Panc1 (cell line): Measurements from ENCODE around the gene PNMA1. TPM values are rescaled to one million over a fixed set of nuclear protein-coding genes. Genes with fewer than 3 reads are reported as not detected.

Experiments used
- ATAC-seq: fragments of 200-7000 bp; cut with Tn5 transposase; 2 replicates; pipeline ENCODE4 v1.9.1; 2020; ENCODE audit warnings: mild to moderate bottlenecking, moderate library complexity
- BruUV-seq: library from RNA; stranded (reverse); fragments of 400-500 nt; replicated peaks from 2 replicates; lab custom pipeline; 2021; lab: Mats Ljungman, UMichigan
- CTCF ChIA-PET: fragments of 300-600 bp; sonication (Branson Sonifier 250); formaldehyde crosslinking; loops from one replicate; lab custom pipeline; 2022; ENCODE audit warnings: antibody characterized with exemption; lab: Charles Lee
- POLR2A ChIA-PET: fragments of 300-600 bp; sonication (Branson Sonifier 250); formaldehyde crosslinking; loops from one replicate; lab custom pipeline; 2022; ENCODE audit warnings: antibody characterized with exemption; lab: Charles Lee
- DNase-seq: peaks from one replicate; pipeline ENCODE4 v3.0.0-alpha.2; 2010; ENCODE audit warnings: low read depth, low spot score
- H3K27ac ChIP-seq: 2 replicates; pipeline ENCODE4 v1.5.1; 2011; ENCODE audit warnings: mild to moderate bottlenecking, low read length, inconsistent platforms
- H3K27me3 ChIP-seq: fragments of 200-500 bp; sonication (Bioruptor generic); 2 replicates; pipeline ENCODE4 v1.6.0; 2014; ENCODE audit warnings: low read length, inconsistent platforms; ENCODE audit not compliant: control insufficient read depth, insufficient read depth
- H3K36me3 ChIP-seq: fragments of 200-500 bp; sonication (Bioruptor generic); 2 replicates; pipeline ENCODE4 v1.5.1; 2014; ENCODE audit warnings: inconsistent platforms, mild to moderate bottlenecking, low read length, moderate library complexity; ENCODE audit not compliant: control insufficient read depth, insufficient read depth
- H3K4me1 ChIP-seq: 2 replicates; pipeline ENCODE4 v1.5.1; 2011; ENCODE audit warnings: inconsistent platforms, mild to moderate bottlenecking, low read length, moderate library complexity; ENCODE audit not compliant: control insufficient read depth, insufficient read depth
- H3K4me3 ChIP-seq, 2 experiments: 2 replicates each; pipeline ENCODE4 v1.5.1; 2011 to 2012; ENCODE audit warnings: low read depth in 2 of 2, low read length in 2 of 2, mild to moderate bottlenecking in 2 of 2, inconsistent platforms in 1 of 2, moderate library complexity in 1 of 2
- H3K9me3 ChIP-seq: fragments of 200-500 bp; sonication (Bioruptor generic); 2 replicates; pipeline ENCODE4 v1.5.1; 2014; ENCODE audit warnings: low read depth, mild to moderate bottlenecking, inconsistent platforms, low read length, moderate library complexity; ENCODE audit not compliant: control insufficient read depth, insufficient read depth
- POLR2AphosphoS5 ChIP-seq: IDR thresholded peaks from 2 replicates; pipeline ENCODE4 v1.6.1; 2012; ENCODE audit warnings: mild to moderate bottlenecking, low read depth, low read length, moderate library complexity
- REST ChIP-seq, 2 experiments: IDR thresholded peaks; 2 replicates each; pipeline ENCODE4 v1.6.1; 2011 to 2012; ENCODE audit warnings: low read depth in 2 of 2, control low read depth in 1 of 2, low read length in 1 of 2, mild to moderate bottlenecking in 1 of 2, moderate library complexity in 1 of 2; ENCODE audit not compliant: insufficient read depth in 1 of 2
- SIN3A ChIP-seq: IDR thresholded peaks from 2 replicates; pipeline ENCODE4 v1.6.1; 2012; ENCODE audit warnings: low read depth, mild to moderate bottlenecking, low read length, moderate library complexity, borderline replicate concordance; ENCODE audit not compliant: insufficient read depth
- TCF7L2 ChIP-seq: IDR thresholded peaks from 2 replicates; pipeline ENCODE4 v1.6.1; 2011; ENCODE audit warnings: mild to moderate bottlenecking, low read depth, low read length, inconsistent platforms
- in situ Hi-C: cut with HindIII; loops from 2 replicates; pipeline ENCODE4 v1.10.0; 2016; ENCODE audit warnings: low sequenced_read_pairs, low pct_unique_long_range_greater_than_20kb
- intact Hi-C: fragments of 100-400 bp; cut with micrococcal nuclease; formaldehyde crosslinking; loops from one replicate; pipeline ENCODE4 v1.10.0; 2022; ENCODE audit not compliant: unreplicated experiment
- total RNA-seq: library from RNA; stranded (reverse); gene quantifications from one replicate; pipeline ENCODE4 v1.2.1, GENCODE V29; 2021; ENCODE audit not compliant: unreplicated experiment
- TF ChIP-seq, protein P1 (sequence below): fragments of 450-650 bp; IDR thresholded peaks from 2 replicates; pipeline ENCODE4 v1.5.1; 2017; ENCODE audit warnings: mild to moderate bottlenecking

The PNMA1 gene
- total RNA-seq, 1 experiment from 2014 or later = 49.7 TPM

DNA sequence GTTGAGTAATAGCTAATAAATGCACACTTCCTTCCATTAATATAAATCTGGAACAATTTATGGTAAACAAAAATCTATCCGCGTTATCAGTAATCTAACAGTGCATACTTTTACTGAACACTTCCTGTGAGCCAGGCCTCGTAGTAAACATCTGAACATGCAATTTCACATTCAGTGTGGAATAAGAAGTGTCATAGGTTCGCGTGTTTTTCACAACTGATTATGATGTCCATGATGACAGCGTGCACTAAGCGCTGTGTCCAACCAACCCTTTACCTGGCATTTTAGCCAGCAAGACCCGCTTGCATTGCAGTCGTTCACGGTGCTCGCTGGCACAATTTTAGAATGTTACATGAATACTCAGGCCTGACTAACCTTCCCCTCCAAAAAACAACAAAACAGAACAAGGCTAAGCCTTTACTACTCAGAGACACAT lies 2.1 kb downstream of the PNMA1 start:
- ATAC-seq (no peak), DNase-seq (no peak)
- peak overlapping the region; percentile 69 to 88 for H3K4me3 ChIP-seq
- ChIA-PET CTCF (interaction anchor here (0.6 kb wide), 1 partner anchor 49 kb away, joined by 4 read pairs; no protein-coding TSS in a partner anchor), POLR2A (no interaction called here)
- no TSS peak for BruUV-seq
- peak overlapping the region; percentile 82 for H3K27ac ChIP-seq
- in situ Hi-C loops = no loop called here
- TF ChIP-seq TCF7L2 (no peak), SIN3A (no peak), REST (IDR thresholded peaks at IDR 0.05; ENCODE audit: insufficient read depth in 1 of 2, low read depth in 2 of 2, low read length in 1 of 2) (no peak), POLR2AphosphoS5 (no peak)
- TF ChIP-seq, protein P1, sequence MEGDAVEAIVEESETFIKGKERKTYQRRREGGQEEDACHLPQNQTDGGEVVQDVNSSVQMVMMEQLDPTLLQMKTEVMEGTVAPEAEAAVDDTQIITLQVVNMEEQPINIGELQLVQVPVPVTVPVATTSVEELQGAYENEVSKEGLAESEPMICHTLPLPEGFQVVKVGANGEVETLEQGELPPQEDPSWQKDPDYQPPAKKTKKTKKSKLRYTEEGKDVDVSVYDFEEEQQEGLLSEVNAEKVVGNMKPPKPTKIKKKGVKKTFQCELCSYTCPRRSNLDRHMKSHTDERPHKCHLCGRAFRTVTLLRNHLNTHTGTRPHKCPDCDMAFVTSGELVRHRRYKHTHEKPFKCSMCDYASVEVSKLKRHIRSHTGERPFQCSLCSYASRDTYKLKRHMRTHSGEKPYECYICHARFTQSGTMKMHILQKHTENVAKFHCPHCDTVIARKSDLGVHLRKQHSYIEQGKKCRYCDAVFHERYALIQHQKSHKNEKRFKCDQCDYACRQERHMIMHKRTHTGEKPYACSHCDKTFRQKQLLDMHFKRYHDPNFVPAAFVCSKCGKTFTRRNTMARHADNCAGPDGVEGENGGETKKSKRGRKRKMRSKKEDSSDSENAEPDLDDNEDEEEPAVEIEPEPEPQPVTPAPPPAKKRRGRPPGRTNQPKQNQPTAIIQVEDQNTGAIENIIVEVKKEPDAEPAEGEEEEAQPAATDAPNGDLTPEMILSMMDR = no peak
- peaks cover 3% of the 10 kb centered on the region; the same call in 1 of the 2 replicates for H3K36me3 ChIP-seq
- H3K4me1 ChIP-seq = peaks cover 14% of the 10 kb centered on the region
- intact Hi-C loops = no loop called here
- H3K27me3 ChIP-seq = no peaks in the 10 kb centered on the region
- no peaks in the 10 kb centered on the region for H3K9me3 ChIP-seq

GRCh38 chr14:73710737-73711136 lies 3.4 kb downstream of the PNMA1 start:
- intact Hi-C loops (no loop called here), in situ Hi-C loops (no loop called here)
- DNase-seq = no peak
- H3K36me3 ChIP-seq = no peaks in the 10 kb centered on the region; the same call in 1 of the 2 replicates
- ChIA-PET CTCF (no interaction called here), POLR2A (no interaction called here)
- H3K27ac ChIP-seq = no peak overlapping the region
- H3K4me1 ChIP-seq = peaks cover 12% of the 10 kb centered on the region
- ATAC-seq = no peak
- TF ChIP-seq TCF7L2 (no peak), POLR2AphosphoS5 (no peak), REST (IDR thresholded peaks at IDR 0.05; ENCODE audit: insufficient read depth in 1 of 2, low read depth in 2 of 2, low read length in 1 of 2) (no peak)
- TF ChIP-seq, protein P1 = no peak; the same call in 1 of the 2 replicates
- H3K9me3 ChIP-seq = no peaks in the 10 kb centered on the region
- no TSS peak for BruUV-seq
- no peak overlapping the region for H3K4me3 ChIP-seq
- no peaks in the 10 kb centered on the region for H3K27me3 ChIP-seq
